ENCODE measurements around the gene GTF2A1L.
"Not testable (repeated sequence)": the region's sequence is repeated elsewhere in the genome, so short reads cannot be mapped to it uniquely, and the experiment has no call there.

The GTF2A1L gene

DNA sequence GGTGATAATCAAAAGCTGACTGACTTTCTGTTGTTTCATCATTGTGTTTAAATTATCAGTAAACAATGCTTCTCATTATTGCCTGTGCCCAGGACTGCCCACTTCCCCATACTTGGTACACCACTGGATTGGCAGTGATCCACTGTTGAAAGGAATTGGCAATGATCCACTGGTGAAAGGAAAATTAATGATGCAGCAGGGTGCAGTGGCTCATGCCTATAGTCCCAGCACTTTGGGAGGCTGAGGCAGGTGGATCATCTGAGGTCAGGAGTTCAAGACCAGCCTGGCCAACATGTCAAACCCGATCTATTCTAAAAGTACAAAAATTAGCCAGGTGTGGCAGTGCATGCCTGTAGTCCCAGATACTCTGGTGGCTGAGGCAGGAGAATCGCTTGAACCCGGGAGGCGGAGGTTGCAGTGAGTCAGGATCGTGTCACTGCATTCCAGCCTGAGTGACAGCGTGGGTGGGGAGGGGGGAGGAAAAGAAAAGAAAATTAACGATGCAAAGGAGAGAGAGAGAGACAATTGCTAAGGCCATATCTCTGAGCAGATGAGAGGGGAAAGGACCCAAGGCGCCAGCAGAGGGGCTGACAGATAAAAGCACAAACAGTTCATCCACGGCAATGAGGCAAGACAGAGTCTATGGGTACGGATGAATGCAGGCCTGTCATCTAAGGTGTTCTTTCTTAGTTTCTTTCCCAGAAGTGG is 10.2 kb upstream of the GTF2A1L start:
- no peak for DNase-seq

DNA sequence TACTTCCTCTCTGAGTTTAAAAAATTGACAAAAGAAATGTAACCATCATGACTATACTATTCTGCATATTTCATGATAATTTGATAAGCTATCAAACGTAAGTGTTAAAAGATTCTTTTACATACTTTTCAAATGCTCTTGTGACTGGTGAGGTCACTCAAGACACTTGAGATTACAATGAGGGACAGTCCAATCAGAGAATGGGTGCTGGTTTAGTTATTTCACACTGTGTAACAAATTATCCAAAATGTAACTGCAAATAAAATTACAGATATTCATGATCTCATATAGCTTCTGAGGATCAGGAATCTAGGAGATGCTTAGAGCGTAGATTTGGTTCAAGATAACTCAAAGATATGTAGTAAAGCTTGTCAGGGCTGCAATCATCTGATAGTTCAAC is 4.4 kb upstream of the GTF2A1L start:
- no peak for DNase-seq

- not testable (repeated sequence) for DNase-seq
Observed at GRCh38 chr2:48614581-48614980, 3.1 kb upstream of the GTF2A1L start.

DNA sequence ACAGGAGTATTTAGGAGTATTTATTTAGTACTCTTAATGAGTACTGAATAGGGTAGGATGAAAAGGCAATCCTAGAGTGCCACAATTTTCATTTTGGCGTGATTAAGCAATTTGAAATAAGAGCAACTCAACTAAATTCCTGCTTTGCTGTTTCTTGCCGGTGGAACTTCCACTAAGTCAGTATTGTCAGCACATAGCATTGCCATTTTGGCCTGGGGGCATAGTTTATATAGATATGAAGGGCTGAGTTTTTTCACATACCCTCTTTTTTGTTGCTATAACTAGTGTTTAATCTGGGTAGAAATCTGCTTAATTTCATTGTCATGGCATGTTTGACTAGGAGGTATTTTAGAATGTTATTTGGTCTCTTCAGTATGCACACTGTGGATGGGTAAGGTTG is 1.9 kb downstream of the GTF2A1L start:
- no peak for DNase-seq

- DNase-seq, result no peak
Observed at GRCh38 chr2:48620604-48621003, 2.9 kb downstream of the GTF2A1L start.

- not testable (repeated sequence) for DNase-seq
Observed at GRCh38 chr2:48622691-48623090, 5.0 kb downstream of the GTF2A1L start.

DNA sequence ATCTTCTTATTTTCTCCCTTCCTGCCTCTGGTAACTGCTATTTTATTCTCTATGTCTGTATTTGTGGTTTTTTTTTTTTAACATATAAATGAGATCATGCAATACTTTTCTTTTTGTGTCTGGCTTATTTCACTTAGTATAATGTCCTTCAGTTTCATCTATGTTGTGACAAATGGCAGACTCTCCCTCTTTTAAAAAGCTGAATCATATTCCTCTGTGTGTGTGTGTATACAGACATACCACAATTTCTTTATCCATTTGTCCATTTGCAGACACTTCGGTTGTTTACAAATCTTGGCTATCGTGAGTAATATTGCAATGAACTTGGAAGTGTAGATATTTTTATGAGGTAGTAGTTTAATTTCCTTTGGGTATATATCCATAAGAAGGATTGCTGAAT is 7.0 kb downstream of the GTF2A1L start:
- DNase-seq, result no peak

- no peak for DNase-seq
Observed at GRCh38 chr2:48626047-48626446, 8.4 kb downstream of the GTF2A1L start.

GRCh38 chr2:48633143-48633542 is 15.5 kb downstream of the GTF2A1L start:
- no peak for DNase-seq

GRCh38 chr2:48635786-48636185 is 18.1 kb downstream of the GTF2A1L start:
- no peak for DNase-seq

- no peak for DNase-seq
Observed at GRCh38 chr2:48638261-48638660, 20.6 kb downstream of the GTF2A1L start.

GRCh38 chr2:48651158-48651790 is 33.6 kb downstream of the GTF2A1L start:
- DNase-seq, result no peak

GRCh38 chr2:48668992-48669391 is 51.3 kb downstream of the GTF2A1L start:
- no peak for DNase-seq

GRCh38 chr2:48673581-48673980 is 55.9 kb downstream of the GTF2A1L start:
- no peak for DNase-seq

- DNase-seq, result no peak
Observed at GRCh38 chr2:48674933-48675332, 57.3 kb downstream of the GTF2A1L start.

- DNase-seq, result no peak
Observed at GRCh38 chr2:48677450-48677849, 59.8 kb downstream of the GTF2A1L start.

- DNase-seq, result no peak
Observed at GRCh38 chr2:48685126-48685525, 67.5 kb downstream of the GTF2A1L start.

DNA sequence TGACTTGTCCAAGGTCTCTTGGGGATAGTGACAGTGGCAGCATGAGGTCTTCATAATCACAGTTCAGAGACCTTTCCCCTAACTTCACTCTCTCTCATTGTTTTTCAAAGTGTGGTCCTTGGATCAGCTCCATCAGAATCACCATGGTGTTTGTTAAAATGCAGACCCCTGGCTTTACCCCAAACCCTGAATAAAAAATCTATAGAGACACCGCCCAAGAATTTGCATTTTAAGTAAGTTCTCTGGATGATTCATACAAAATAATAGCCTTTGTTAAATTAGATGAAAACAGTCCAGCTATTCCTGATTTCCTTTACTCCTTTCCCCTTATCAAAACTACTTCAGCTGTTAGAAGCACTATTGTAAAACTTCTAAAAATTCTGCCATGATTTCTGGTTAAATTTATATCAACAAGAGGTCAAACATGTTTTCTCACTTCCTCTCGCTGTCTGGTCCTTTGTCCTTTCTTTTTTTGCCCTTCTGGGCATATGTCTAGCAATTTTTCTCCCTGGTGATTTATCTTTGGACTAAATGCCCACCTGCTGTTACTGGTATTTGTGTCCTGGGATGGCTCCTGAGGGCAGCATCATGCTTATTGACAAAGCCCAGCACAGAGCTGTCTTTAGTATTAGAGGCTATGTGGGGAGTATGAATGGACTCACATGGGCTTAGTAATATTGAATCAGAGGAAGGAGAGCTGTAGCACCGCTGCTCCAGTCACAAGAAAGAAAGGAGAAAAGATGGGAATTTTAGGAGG is 74.5 kb downstream of the GTF2A1L start:
- DNase-seq, result no peak

DNA sequence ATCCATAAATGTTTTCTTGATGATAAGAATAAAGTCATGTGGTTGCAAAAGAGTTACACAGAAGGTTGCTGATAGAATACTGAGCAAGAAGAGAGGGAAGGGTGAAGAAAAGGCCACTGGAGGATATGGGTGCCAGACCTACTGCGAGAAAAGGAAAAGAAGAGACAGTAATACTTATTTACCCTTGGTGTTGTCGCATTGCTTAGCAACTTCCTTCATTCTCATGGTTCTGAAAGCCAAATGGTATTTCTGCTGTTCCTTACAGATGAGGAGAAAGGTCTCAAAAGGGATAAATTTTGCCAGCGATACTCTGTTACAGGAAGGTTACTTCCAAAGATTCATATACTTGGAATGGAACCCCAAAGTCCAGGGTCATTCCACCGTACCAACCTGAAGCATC is 75.4 kb downstream of the GTF2A1L start:
- no peak for DNase-seq

- DNase-seq, result no peak
Observed at GRCh38 chr2:48693645-48694044, 76.0 kb downstream of the GTF2A1L start.

DNA sequence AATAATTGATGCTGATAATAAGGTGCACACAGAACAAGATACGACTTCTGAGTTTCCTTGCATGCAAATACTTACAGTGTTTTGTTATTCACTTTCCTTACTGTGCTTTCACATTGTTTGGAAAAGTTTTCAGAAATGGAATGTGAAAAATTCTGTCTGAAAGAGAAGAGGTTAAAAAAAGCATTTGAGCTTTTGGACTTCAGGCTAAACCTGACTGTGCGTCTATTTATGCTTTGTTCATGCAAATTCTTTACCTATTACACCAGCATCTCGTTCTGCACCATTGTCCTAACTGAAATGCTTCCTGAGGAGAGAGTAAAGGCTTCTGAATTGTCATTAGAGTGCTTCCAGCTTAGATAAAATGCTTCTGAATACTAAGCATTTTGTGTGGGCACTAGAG is 76.5 kb downstream of the GTF2A1L start:
- DNase-seq, result no peak

GRCh38 chr2:48695991-48696390 is 78.3 kb downstream of the GTF2A1L start:
- no peak for DNase-seq

DNA sequence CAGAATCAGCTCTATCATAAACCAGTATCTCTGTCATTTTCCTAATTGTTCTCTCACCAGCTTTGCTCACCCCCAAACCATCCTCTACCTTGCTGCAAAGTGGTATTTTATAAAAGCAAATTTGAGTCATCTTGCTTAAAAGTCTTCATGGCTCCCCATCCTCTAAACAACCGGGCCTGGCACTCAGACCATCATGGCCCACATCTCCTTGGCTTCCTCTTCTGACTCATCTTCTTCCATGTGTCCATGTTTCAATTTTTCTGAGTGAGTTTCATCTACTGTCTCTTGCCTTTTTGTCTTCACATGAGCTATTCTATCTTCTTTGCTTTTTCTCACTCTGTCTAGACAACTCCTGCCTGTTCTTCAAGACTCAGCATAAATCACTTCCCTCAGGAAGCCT is 79.2 kb downstream of the GTF2A1L start:
- no peak for DNase-seq

DNA sequence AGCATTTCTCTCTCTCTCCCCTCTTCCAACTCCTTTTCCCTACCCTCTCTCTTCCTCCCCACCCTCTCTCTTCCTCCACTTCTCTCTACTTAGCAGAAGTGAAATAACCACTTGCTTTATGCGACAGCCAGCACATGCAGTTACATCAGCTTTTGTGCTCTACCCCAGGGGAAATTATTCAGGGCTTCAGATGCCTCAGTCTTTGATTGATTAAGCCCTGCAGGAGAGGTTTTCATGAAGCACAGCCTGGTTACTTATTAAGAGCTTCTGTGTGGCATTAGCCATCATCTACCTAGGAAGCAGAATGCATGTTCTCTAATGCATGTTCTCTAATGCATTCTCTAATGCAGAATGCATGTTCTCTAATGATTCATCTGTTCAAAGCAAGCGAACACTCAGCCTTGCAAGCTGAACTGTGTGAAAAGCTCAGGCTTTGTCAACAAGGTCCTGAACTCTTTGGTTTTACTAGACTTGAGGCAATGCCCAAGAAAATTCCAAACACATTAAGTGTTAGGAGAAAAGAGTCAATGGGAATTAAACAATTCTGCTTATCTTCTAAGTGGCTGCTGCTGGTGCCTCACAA is 81.8 kb downstream of the GTF2A1L start:
- no peak for DNase-seq
